Hematopoietic multipotent progenitor cell treated with erythropoietin and hydrocortisone succinate and interleukin-3 and kit ligand, for 6 days (in vitro differentiated cells): ENCODE data around the gene SNX20.

Source experiments
- DNase-seq: peaks from one replicate; pipeline ENCODE4 v3.0.0-alpha.2; 2015

SNX20 gene

DNA sequence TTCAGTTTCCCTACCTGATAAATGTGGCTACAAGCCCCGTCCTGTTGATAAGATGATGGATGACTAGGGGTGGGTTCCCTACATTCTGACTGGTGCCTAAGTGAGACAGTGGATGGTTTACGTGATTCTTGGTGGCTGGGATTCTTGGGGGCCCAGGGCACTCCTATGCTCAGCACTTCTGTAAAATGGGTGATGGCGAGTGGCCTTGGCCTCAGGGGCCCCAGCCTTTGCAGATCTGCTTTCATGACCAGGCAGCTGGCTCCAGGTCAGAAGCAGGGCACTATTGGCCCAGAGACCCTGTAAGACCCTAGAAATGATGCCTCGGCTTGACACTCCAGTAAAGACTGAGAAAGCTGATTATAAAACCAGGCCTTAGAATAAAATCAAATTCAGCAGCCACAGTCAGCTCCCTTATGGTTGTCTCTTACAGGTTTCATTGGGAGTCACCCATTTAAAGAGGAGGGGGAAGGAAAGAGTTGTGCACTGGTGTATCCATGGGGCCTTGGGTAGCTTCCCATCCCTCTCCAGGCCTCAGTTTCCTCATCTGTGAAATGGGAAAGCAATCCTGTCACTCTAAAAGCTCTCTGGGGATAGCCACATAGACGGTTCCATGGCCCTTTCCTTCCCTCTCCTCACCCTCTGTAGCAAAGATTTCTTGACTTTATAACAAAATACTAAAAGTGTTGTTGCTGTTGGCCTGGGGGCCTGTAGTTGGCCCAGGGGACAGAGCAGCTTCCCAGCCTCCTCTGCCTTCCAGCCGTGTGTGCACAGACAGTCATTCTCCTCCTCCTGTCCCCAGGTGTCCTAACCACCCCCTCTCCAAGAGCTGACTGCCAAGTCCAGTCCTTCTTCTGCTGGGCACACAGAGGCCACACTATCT lies 1.2 kb downstream of the SNX20 start:
- DNase-seq: no peak

DNA sequence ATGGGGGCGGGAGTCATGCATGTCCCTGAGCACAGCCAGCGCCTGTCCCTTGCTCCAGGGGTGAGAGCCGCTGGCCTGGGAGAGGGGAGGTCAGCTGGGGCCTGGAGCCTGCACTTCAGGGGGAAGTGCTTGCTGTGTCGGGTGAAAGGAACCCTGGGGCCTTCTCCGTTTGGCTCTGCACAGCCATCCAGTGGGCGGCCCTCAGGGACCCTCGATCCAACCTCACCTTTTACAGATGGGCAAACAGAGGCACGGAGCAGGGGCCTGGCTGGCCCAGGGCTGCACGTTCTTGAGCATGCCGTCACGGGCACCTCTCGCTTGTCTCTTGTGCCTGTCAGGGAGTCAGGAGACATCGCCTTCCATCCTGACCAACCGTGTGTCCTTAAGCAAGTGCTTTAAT lies 1.8 kb downstream of the SNX20 start:
- no peak for DNase-seq

DNA sequence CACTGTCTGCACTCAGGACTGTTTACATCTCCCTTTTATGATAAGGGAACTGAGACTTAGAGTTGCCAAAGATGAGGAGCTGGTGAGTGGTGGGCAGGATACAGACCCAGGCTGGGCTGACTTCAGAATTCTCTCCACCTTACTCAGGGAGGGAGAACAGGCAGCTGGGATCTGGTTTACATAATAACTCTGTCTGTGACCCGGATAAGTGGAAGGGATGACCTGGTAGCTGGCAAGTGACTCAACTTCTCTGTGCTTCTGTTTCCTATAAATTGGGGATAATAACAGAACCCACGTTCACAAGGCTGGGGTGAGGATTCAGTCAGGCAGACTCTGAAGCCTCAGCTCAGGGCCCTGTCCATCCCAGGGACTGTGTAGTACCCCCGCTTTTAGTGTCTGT lies 2.6 kb downstream of the SNX20 start:
- DNase-seq: no peak

DNA sequence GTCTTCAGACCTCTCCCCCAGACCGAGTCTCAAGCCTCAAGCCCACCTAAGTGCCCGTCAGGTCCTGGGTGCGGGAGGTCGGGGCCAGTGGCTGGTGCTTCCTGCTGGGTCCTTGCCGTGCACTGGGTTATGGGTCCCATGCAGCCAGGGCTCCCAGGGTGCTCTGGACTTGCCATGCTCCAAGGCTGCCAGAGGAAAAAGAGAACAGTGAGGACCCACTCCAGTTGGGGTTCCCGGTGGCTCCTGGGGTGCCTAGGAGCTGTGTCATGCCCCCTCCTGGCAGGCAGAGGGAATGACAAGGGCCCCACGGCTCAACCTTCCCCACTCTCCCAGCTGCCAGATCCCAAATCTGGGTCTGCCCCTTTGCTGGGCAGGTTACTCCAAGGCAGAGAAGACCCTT lies 3.8 kb downstream of the SNX20 start:
- DNase-seq: no peak

DNA sequence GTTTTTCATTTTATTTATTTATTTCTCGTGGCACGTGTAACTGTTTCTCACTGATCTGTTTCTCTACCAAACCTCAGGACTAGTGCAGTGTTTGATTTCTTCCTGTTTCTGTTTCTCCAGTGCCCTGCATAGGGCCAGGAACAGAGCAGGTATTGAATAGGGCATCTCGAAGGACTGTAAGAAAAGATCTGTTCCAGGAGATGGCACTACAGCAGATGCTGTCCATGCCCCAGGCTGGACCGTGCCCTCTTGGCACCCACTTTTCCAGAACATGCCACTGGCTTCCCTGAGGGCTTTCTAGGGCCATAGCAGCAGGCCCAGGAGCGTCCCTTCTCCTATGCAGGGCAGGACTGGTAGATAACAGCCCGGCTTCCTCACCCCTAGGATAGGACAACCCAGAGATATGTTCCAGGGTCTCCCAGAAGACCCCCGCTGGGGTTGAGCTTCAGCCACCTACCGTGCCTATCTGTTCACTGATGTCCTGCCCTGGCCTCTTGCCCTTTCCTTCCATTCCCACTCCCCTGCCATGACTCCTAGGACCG lies 4.4 kb downstream of the SNX20 start:
- no peak for DNase-seq

DNA sequence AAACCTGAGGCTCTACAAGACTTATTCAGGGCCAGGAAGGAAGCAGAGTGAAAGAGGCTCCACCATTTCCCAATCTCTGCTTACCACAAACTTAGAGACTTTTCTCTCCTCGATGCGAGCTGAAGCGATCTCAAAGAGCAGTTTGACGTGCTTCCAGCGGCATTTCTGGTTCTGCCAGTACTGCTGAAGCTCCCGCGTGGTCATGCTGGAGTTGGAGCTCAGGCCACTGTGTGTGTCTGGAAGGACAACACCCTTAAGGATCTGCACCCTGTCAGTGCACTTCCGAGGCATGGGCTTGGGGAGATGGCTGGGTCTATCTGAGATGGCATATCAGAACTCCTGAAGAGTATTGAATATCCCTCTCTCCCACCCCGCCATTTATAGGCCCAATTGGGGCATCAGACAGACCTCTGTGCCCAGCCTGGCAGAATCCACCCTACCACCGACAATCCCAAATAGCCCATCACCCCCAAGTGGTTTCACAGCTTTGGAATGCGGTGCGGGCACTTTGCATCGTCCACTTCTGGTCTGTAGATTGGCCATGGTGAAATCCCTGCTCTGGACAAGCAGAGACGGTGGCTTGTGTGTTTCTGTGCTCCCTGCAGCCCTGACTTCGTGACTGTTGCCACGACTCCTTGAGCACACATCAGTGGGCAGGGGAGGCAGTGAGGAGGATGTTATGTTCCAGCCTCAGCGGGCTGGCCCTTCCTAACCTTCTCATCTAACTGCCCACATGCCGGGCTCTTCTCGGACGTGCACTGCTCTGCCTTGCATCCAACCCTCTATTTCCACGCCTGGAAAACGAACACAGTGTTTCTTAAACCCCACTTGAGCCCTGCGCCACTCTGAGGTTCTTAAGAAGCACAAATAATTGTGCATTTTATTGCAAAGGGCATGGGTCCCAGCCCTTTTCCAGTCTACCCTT lies 5.2 kb downstream of the SNX20 start:
- DNase-seq: no peak

DNA sequence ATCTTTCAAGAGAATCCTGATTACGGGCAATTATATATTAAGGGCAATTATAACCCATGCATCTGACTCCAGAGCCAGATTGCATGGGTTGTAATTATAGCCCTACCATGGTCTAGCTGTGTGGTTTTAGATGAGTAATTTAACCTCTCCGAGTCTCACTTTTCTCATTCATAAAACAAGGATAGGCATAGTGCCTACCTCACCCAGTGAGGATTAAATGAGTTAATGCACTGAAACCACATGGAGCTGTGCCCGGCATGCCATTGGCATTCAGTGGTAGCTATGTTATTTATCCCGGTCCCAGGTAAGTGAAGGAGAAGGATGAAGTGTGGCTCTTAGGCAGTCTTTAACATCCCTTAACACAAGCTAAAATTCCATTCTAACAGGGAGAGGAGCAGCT lies 6.3 kb downstream of the SNX20 start:
- DNase-seq: no peak

DNA sequence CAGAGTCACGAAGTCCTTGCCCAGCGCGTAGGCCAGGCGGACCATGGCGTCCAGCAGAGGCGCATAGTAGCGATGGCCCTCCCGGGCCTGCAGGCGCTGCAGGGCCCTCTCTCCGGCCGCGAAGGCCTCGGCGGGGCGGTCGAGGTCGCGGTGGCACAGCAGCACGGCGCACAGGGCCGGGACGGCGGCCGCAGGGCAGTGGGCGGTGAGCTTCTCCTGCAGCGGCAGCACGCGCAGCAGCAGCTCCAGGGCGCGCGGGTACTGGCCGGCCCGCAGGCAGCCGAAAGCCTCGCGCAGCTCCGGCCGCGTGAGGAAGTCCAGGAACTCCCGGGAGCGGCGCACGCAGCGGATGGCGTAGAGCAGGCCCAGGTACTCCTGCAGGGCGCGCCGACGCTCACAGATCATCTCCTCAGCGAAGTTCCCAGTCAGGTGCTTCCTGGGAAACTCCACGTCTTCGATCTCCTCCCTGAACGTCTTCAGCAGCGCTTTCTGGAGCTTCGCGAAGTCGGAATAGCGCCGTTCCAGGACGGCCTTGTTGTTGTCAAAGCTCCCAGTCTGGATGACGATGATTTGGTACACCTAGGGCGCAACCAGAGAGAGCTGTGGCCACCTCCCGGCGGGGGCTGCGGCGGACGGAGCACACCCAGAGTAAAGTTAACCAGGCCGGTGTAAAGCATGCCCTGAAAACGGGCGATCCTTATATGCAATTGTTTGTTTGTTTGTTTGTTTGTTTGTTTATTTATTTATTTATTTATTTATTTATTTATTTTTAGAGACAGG lies 7.4 kb downstream of the SNX20 start:
- DNase-seq: no peak

DNA sequence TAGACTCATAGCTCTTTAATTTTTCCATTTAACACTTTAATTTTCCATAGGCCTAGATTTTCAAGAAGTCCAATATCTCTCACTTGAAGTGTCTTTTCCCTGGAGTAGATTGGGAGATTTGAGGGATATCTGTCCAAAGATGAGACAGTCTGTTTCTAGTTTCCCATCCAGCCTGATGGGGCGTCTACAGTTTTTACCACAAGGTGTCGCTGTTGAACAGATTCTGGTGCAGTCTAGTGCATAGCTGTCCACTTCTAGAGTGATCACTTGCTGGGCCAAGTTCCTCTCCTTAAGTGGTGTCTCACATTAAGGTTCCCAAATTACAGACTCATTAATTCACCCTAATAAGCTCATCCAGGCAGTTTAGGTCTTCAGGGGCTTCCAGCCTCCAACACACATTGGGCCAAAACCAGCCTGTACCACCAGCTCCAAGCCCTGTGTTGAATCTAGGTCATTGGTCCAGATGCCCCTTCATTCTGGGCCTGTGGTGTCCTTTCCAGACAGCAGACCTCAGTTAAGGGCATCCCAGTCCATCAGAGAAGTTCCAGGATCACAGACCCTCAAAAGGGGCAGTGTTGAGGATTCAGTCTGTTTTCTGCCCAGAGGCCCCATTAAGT lies 9.4 kb downstream of the SNX20 start:
- DNase-seq: peak; percentile 72

DNA sequence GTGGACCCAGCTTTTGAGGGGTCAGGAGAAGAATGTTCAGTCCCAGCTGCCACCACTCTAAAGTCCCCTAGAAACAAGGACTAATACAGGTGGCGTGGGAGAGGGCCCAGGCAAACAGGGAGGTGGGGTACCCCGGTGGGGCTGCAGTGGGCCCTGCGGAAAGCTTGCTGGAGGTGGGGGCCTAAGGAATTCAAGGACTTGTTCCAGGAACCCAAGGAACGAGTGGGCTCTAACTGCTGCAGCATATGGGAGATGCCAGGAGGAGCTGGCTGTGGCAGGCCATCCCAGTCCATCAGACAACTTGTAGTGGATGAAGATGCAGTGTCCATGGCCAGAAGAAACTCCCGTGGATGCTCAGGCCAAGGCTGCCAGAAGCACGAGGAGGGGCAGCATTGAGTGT lies 10.6 kb downstream of the SNX20 start:
- no peak for DNase-seq

DNA sequence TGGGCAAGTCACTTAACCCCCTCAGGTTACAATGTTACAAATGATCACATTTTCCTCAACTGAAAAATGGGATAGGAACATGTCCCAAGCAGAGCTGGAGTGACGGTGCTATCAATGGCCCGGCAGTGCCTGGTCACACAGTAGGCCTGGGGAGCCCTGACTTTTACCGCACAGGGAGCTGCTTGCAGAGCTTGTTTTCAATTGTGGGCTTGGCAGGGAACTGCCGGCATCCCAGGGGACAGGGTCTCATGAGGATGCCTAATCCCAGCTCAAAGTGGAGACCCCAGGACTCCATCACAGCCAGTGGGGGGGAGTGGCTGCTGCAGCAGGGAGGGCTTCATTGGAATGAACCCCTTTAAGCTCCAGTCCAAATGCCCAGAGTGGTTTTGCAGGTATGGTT lies 11.4 kb downstream of the SNX20 start:
- DNase-seq: no peak

DNA sequence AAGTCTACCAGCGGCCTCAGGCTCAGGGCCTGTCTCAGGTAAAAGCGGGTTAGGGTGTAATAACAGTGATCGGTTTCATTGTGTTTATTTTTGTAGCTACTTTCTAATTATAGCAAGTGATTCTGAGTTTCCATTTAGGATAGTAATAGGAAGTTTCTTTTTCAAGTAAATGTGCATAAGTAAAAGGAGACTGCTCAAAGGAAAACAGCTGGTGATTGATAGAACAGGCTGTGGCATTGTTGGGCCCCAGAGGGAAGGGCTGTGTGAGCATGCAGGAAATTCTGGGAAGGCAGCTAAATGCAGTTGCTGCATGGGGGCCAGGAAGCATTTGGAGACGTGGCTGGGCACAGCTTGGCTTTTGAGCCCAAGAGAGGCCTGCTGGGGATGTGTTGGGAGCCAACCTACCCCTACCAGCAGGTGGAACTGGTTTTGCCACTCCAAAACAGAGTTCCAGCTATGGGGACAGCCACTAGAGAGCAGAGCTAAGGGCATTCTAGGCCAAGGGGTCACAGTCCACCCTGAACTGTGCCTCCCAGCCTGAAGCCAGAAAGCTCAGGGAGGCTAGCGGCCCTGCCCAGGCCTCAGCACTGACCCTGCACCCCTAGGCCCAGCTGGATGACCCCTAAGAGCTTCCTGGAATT lies 12.6 kb downstream of the SNX20 start:
- no peak for DNase-seq

DNA sequence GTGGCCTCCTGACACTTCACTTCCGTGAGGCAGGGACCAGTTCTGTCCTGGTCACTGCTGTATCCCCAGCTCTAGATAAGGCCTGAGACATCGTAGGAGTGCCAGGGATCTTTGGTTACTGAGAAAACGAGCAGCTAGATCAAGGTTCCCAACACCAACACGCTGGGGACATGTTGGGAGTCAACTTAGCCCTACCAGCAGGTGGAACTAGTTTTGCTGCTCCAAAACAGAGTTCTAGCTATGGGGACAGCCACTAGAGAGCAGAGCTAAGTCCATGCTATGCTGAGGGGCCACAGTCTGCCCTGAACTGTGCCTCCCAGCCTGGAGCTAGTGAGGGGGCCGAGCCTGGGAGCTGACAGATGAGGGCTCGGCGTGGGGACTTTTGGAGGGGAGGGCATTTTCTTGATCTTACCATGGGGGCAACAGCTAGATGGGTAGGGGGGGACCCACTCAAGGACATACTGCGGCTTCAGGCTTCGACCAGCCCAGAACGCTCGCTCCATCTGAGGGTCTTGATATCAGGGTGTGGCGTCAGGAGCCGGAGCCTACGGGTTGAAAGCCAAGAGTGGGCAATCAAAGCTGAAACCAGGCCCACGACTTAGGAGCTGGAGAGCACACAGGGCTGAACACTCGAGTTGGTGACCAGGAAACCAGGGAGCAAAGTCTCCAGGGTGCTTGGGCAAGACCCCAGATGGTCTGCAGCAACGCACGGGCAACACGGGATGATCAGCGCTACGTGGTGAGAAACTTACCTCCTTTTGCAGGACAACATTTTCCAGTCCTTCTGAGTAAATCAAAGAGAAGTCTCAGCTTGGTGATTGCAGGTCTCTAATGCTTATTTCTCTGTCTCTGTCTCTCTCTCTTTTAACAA lies 13.4 kb downstream of the SNX20 start:
- peak; percentile 63 for DNase-seq

DNA sequence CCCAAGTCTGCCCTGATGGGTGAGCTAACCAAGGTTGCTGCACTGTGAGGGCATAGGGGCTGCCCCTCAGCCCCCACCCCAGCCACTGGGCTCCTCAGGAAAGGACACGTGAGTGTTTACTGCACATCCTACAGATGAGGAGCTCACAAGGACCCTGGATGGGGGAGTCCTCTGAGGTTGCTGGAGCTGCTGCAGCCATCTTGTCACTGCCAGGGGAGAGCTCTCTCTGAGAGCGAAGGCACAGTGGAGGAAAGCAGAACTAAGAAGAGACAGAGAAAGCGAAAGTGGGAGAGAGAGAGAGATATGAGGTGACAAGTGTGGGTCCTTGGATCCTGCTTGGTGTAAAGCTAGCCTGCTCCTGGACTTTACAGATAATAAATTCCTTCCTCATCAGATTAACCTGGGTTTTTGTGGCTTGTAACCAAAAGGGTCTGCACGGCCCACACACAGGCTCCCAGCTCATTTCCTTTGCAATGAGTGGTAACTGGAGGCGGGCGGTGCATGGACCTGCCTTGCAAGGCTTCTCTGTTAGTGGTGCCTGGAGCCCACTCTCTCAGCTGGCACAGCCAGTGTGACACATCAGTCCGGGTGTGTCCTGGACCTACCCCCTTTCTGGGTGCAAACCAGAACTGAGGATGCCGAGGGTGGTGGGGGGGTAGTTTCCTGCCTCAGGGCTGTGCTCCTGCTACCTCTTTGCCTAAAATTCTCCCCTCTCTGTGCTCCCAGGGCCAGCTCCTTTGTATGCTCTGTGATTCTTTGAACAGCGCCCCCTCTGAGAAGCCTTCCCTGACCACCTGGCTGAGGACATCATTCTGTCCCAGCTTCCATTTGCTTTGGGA lies 14.2 kb downstream of the SNX20 start:
- peak; percentile 90 for DNase-seq

DNA sequence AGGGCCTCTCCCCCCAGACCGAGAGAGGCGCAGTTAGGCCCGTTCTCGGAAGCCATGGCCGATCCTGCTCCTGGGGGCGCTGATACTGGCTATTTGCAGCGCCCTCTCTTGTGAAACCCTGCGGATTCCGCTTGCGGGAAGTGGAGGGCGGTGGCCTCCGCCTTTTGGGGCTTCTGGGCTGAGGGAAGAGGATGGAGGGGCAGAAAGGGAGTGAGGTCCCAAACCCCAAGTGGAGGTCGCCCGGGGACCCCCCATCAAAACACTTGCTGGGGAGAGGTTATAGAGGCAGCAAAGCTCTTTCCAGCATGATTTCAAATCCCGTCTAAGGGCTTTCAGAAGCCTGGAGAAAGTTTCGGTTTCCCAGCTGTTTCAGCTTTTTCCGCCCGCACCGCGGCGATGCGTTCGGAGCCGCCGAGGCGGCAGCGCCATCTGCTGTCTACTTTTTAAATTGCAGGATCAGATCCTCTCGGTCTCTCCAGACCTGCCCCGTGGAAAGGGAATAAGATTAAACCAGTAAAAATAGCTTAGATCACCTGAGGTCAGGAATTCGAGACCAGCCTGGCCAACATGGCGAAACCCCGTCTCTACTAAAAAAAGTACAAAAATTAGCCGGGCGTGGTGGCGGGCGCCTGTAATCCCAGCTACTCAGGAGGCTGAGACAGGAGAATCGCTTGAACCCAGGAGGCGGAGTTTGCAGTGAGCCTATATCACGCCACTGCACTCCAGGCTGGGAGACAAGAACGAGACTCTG lies 15.8 kb downstream of the SNX20 start:
- DNase-seq: peak; percentile 87

DNA sequence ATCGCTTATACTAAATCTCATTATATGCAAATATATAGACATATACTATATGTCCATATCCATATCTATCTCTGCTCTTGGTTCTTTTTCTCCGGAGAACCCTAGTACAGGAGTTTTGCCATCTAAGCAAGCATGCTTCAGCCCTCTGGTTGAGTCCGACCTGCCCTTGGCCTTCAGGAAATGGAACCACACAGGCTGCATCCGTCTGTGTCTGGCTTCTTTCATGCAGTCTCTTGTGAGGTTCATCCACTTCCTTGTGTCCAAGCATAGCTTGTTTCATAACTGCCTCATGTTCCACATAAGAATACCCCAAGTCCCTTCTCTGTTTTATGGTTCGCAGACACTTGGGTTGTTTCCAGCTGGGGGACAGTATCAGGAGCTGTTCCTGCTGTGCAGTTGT lies 16.8 kb downstream of the SNX20 start:
- no peak for DNase-seq

DNA sequence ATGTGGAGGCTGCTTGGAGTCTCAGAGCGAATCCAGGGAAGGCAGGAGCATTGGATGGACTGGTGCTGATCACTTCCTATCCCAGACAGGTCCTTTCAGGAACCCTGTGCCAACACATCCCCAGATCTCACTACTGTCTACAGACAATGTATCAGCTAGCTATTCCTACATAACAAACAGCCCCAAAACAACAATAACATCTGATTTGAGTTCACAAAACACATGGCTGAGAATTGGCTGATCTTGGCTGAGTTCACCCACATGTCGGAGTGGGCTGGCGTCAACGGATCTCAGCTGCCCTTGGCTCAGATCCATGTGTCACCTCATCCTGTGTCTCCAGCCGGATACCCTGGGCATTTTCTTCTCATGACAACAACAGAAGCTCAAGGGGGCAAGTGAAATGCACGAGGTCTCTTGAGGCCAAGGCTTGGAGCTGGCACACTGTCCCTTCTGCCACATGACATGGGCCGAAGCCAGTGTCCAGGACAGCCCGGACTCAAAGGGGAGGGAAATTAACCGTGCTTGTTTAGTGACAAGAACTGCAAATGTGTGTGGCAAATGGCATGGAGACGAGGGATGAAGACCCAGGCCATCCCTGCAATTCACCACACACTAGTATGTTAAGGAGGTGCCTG lies 18.7 kb downstream of the SNX20 start:
- DNase-seq: no peak

DNA sequence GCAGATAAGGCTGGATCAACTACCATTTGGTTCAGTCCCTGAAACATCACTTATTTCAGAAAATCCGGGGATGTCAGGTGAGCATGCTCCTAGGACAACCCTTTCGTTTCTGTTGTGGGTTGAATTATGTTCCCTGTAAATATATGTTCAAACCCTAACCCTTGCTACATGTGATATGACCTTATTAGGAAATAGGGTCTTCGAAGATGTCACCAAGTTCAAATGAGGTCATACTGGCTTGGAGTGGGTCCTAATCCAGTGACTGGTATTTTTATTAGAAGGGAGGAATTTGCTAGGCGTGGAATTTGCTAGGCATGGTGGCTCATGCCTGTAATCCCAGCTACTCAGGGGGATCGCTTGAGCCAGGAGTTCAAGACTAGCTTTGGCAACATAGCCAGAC lies 21.3 kb downstream of the SNX20 start:
- no peak for DNase-seq

DNA sequence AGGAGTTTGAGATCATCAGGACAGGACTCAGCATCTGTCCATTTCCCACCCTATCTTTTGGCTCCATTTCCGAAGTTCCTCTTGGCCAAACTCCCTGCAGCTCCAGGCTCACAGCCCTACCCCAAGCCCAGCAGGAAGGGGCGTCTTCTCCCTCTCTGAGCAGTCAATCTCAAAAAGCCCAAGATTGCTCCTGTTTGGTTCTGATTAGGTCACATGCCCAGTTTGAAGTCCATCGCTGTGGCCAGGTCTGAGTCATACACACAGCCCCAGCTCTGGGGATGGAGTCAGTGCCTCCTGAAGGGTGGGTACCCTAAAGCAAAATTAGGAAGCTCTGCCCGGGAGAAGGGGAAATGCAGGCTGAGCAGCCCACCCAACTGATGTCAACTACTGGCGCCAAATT lies 23.9 kb downstream of the SNX20 start:
- DNase-seq: no peak
